HepG2 (cell line): Measurements from ENCODE around the gene CMTM8. TPM values are rescaled to one million over a fixed set of nuclear protein-coding genes. Genes with fewer than 3 reads are reported as not detected.

ENCODE experiments used
- ATAC-seq: fragments of 200-7000 bp; cut with Tn5 transposase; 3 replicates; pipeline ENCODE4 v1.9.1; 2020; ENCODE audit warnings: mild to moderate bottlenecking, moderate library complexity
- BruUV-seq: library from RNA; stranded (reverse); fragments of 400-500 nt; replicated peaks from 2 replicates; lab custom pipeline; 2021; lab: Mats Ljungman, UMichigan
- CTCF ChIA-PET: fragments of 300-600 bp; formaldehyde crosslinking; extraction: SDS; loops from one replicate; lab custom pipeline; 2021; ENCODE audit warnings: low total read pairs, inconsistent platforms, low intra/inter-chr PET ratio; lab: Yijun Ruan, JAX
- POLR2A ChIA-PET: fragments of 350-600 bp; sonication (Branson Sonifier 250); formaldehyde crosslinking; loops from one replicate; lab custom pipeline; 2020; ENCODE audit warnings: antibody characterized with exemption, inconsistent platforms; lab: Yijun Ruan, JAX
- DNase-seq: peaks from one replicate; pipeline ENCODE4 v3.0.0-alpha.2; 2015; ENCODE audit warnings: low spot score
- FAIRE-seq: peaks from 3 replicates; lab custom pipeline; 2011; peaks lifted over from hg19 to GRCh38; lab: Jason Lieb, UNC
- H2AFZ ChIP-seq: one replicate; pipeline ENCODE4 v1.6.1; 2011; ENCODE audit warnings: low read length, inconsistent platforms
- H3K27ac ChIP-seq: fragments of 300-600 bp; 3 replicates; pipeline ENCODE4 v1.8.0; 2011; ENCODE audit warnings: mixed run types, mild to moderate bottlenecking, mixed read lengths, low read length, inconsistent platforms; ENCODE audit not compliant: insufficient read depth; ENCODE audit errors: extremely low read length
- H3K27me3 ChIP-seq, 2 experiments: fragments of 200-600 bp in 1 of 2; 2 replicates in 1 of 2; 3 replicates in 1 of 2; pipeline versions ENCODE4 v1.6.0 to v1.8.0; 2011; ENCODE audit warnings: low read length in 2 of 2, mild to moderate bottlenecking in 2 of 2, moderate library complexity in 2 of 2, inconsistent platforms in 1 of 2; ENCODE audit not compliant: insufficient read depth in 2 of 2, control insufficient read depth in 1 of 2
- H3K36me3 ChIP-seq, 2 experiments: fragments of 200-600 bp in 1 of 2; replicated peaks in 1 of 2; 2 replicates in 1 of 2; 3 replicates in 1 of 2; pipeline versions ENCODE4 v1.5.1 to v1.8.0; 2011; ENCODE audit warnings: low read length in 2 of 2, inconsistent platforms in 1 of 2; ENCODE audit not compliant: insufficient read depth in 2 of 2, control insufficient read depth in 1 of 2
- H3K4me1 ChIP-seq: 2 replicates; pipeline ENCODE4 v1.5.1; 2012; ENCODE audit warnings: low read length, inconsistent platforms; ENCODE audit not compliant: insufficient read depth
- H3K4me2 ChIP-seq: 2 replicates; pipeline ENCODE4 v1.6.0; 2011; ENCODE audit warnings: low read depth, low read length, inconsistent platforms
- H3K4me3 ChIP-seq, 3 experiments: fragments of 200-600 bp in 1 of 3; sonication (generic), shearing (Covaris generic) in 1 of 3; replicated peaks in 1 of 3; 2 replicates each; pipeline ENCODE4 v1.5.1; 2011 to 2016; ENCODE audit warnings: low read length in 3 of 3, inconsistent platforms in 2 of 3, low read depth in 2 of 3, mild to moderate bottlenecking in 2 of 3, control low read depth in 1 of 3, mixed read lengths in 1 of 3; ENCODE audit not compliant: insufficient read depth in 1 of 3
- H3K79me2 ChIP-seq: one replicate; pipeline ENCODE4 v1.6.1; 2011; ENCODE audit warnings: low read length, inconsistent platforms; ENCODE audit not compliant: insufficient read depth
- H3K9ac ChIP-seq: 2 replicates; pipeline ENCODE4 v1.6.0; 2011; ENCODE audit warnings: mild to moderate bottlenecking, low read depth, low read length, inconsistent platforms; ENCODE audit not compliant: insufficient read depth
- H3K9me3 ChIP-seq: 2 replicates; pipeline ENCODE4 v1.5.1; 2012; ENCODE audit warnings: mild to moderate bottlenecking, low read length
- H4K20me1 ChIP-seq: 2 replicates; pipeline ENCODE4 v1.6.0; 2011; ENCODE audit warnings: inconsistent platforms, mild to moderate bottlenecking, low read length, moderate library complexity; ENCODE audit not compliant: insufficient read depth
- MLXIP ChIP-seq: sonication (generic); formaldehyde crosslinking; IDR thresholded peaks from 2 replicates; pipeline ENCODE4 v1.9.0; 2021; ENCODE audit warnings: missing genetic modification reagents, borderline replicate concordance
- USF2 ChIP-seq, 2 experiments: sonication (generic) in 1 of 2; formaldehyde crosslinking in 1 of 2; IDR thresholded peaks; 2 replicates each; pipeline versions ENCODE4 v1.5.1 to v1.6.1; 2011 to 2020; ENCODE audit warnings: borderline replicate concordance in 1 of 2, low read depth in 1 of 2, low read length in 1 of 2, mild to moderate bottlenecking in 1 of 2, missing genetic modification reagents in 1 of 2, moderate library complexity in 1 of 2
- ZMYM4 ChIP-seq: sonication (generic); formaldehyde crosslinking; IDR thresholded peaks from 2 replicates; pipeline ENCODE4 v1.8.1; 2023; ENCODE audit warnings: mild to moderate bottlenecking, missing genetic modification reagents
- ZNF609 ChIP-seq: sonication (generic); formaldehyde crosslinking; IDR thresholded peaks from 2 replicates; pipeline ENCODE4 v1.4.0; 2020; ENCODE audit warnings: mild to moderate bottlenecking, missing genetic modification reagents, borderline replicate concordance
- ZNF788 ChIP-seq: sonication (generic); formaldehyde crosslinking; IDR thresholded peaks from 2 replicates; pipeline ENCODE4 v1.5.0; 2020; ENCODE audit warnings: mild to moderate bottlenecking, missing genetic modification reagents, borderline replicate concordance
- WGBS: methylation state at CpG from one replicate; pipeline ENCODE4 v1.1.6; 2017; ENCODE audit warnings: low lambda C conversion rate; 5-methylcytosine and 5-hydroxymethylcytosine counted together
- in situ Hi-C: cut with HindIII; loops from 2 replicates; pipeline ENCODE4 v1.10.0; 2017; ENCODE audit warnings: low pct_unique_long_range_greater_than_20kb; ENCODE audit not compliant: extremely low pct_ligation_motif_present
- intact Hi-C: fragments of 100-400 bp; cut with micrococcal nuclease; formaldehyde crosslinking; loops from one replicate; pipeline ENCODE4 v1.10.0; 2022; ENCODE audit not compliant: unreplicated experiment
- polyA plus RNA-seq, 8 experiments: library from polyadenylated mRNA; depleted of rRNA in 3 of 8; stranded (reverse) in 7 of 8; unstranded in 1 of 8; fragments of >200 nt; fragmentation: Illumina TruSeq in 4 of 8; extraction: Trizol in 4 of 8; gene quantifications; 2 replicates each; pipeline versions ENCODE4 v1.2.1 to v1.2.3, GENCODE V29; 2011 to 2016; ENCODE audit warnings: low read depth in 4 of 8, missing spikeins in 1 of 8, mixed read lengths in 1 of 8; ENCODE audit not compliant: insufficient read depth in 1 of 8
- total RNA-seq, 5 experiments: library from RNA; depleted of rRNA; stranded (reverse); fragments of >200 nt; fragmentation: Illumina TruSeq; extraction: Trizol; gene quantifications; 2 replicates each; pipeline ENCODE4 v1.2.3, GENCODE V29; 2016; ENCODE audit warnings: low read depth in 1 of 5

The CMTM8 gene
- total and polyA plus RNA-seq, 2 of the 13 experiments (the other 11 are each of a cell fraction or from before 2014, with no cell fraction given) = 8.9 to 15.8 TPM

GRCh38 chr3:32239307-32240158, 1.1 kb downstream of the CMTM8 start:
- ChIA-PET POLR2A (interaction anchor here (0.7 to 4.1 kb wide), 13 partner anchors 10 to 65 kb away, joined by 3 to 32 read pairs (median 4); no protein-coding TSS in a partner anchor), CTCF (interaction anchor here (1.9 to 3.6 kb wide), 3 partner anchors 57 to 64 kb away, joined by 7 to 44 read pairs (median 9); no protein-coding TSS in a partner anchor)
- in situ Hi-C loops = loop anchor here (5.0 kb wide), 1 partner anchor 62 kb away; no protein-coding TSS in a partner anchor
- Histone ChIP-seq H4K20me1 (peaks cover 5% of the 10 kb centered on the region; the same call in 1 of the 2 replicates), H3K4me3 (peak overlapping the region; percentile 84 to 92 (median 87)), H3K4me2 (peak overlapping the region; percentile 98), H3K27ac (peak overlapping the region; percentile 95), H3K36me3 (peaks cover 0 to 4% of the 10 kb centered on the region in 2 experiments; a peak in 2 of 5 replicates), H3K4me1 (peaks cover 68% of the 10 kb centered on the region), H3K9me3 (peaks cover 12% of the 10 kb centered on the region; the same call in 1 of the 2 replicates), H3K79me2 (peaks cover 46% of the 10 kb centered on the region), H3K9ac (peak overlapping the region; percentile 78), H3K27me3 (no peaks in the 10 kb centered on the region), H2AFZ (no peak overlapping the region)
- ATAC-seq (peak; percentile 55), FAIRE-seq (peak; percentile 96), DNase-seq (peak; percentile 58)
- intact Hi-C loops = loop anchor here (1.0 to 5.0 kb wide), 4 partner anchors 53 to 101 kb away; no protein-coding TSS in a partner anchor
- TSS peak; percentile 54 for BruUV-seq
- 3% methylated on average over 12 of the region's 12 CpGs for WGBS
- TF ChIP-seq ZMYM4 (peak; percentile 34), ZNF788 (CRISPR knock-in tag) (0 out of 2 replicates have a peak, but pooled peaks have one; percentile 22), MLXIP (CRISPR knock-in tag) (no peak), USF2 (IDR thresholded peaks at IDR 0.05; ENCODE audit: low read depth, low read length) (no peak), USF2 (CRISPR knock-in tag; IDR thresholded peaks at IDR 0.05; ENCODE audit: borderline replicate concordance) (peak; percentile 48; the same call in 1 of the 2 replicates), ZNF609 (no peak)
